Neural cell (in vitro differentiated cells): ENCODE data around the gene NOC4L.

ENCODE experiments used
- CTCF ChIP-seq: fragments of 450-650 bp; IDR thresholded peaks from 2 replicates; pipeline ENCODE4 v1.5.1; 2014; ENCODE audit warnings: antibody characterized with exemption, mild to moderate bottlenecking, moderate library complexity; ENCODE audit not compliant: poor library complexity, severe bottlenecking
- EP300 ChIP-seq: fragments of 450-650 bp; conservative IDR thresholded peaks from 2 replicates; pipeline ENCODE4 v1.6.1; 2014; ENCODE audit warnings: antibody characterized with exemption, mild to moderate bottlenecking, moderate library complexity; ENCODE audit not compliant: poor library complexity, severe bottlenecking
- EZH2 ChIP-seq: fragments of 200-600, 300-800 bp; shearing (Covaris generic), sonication (generic); IDR thresholded peaks from 2 replicates; pipeline ENCODE4 v1.6.1; 2014; ENCODE audit warnings: antibody characterized with exemption, low read length, borderline replicate concordance, mild to moderate bottlenecking; ENCODE audit not compliant: insufficient read depth, poor library complexity, severe bottlenecking
- MXI1 ChIP-seq: fragments of 450-650 bp; conservative IDR thresholded peaks from 2 replicates; pipeline ENCODE4 v1.6.1; 2014; ENCODE audit warnings: antibody characterized with exemption, mild to moderate bottlenecking; ENCODE audit not compliant: poor library complexity, severe bottlenecking
- POLR2AphosphoS5 ChIP-seq: IDR thresholded peaks from 2 replicates; pipeline ENCODE4 v1.6.1; 2012
- RAD21 ChIP-seq: fragments of 450-650 bp; conservative IDR thresholded peaks from 2 replicates; pipeline ENCODE4 v1.6.1; 2014; ENCODE audit warnings: antibody characterized with exemption, mild to moderate bottlenecking, moderate library complexity
- REST ChIP-seq: IDR thresholded peaks from 2 replicates; pipeline ENCODE4 v1.6.1; 2012; ENCODE audit warnings: borderline replicate concordance
- SMC3 ChIP-seq: fragments of 450-650 bp; conservative IDR thresholded peaks from 2 replicates; pipeline ENCODE4 v1.6.1; 2014; ENCODE audit warnings: antibody characterized with exemption, mild to moderate bottlenecking, moderate library complexity; ENCODE audit not compliant: poor library complexity

- TF ChIP-seq CTCF (no peak), POLR2AphosphoS5 (no peak), EZH2 (no peak), REST (no peak), EP300 (no peak), MXI1 (no peak), RAD21 (no peak), SMC3 (no peak)
These were observed 42.0 kb upstream of the NOC4L start for GRCh38 chr12:132102297-132102696.
